OCI-LY1 (cell line): ENCODE measurements around the gene HSPA12A.

Experiments used
- CTCF ChIP-seq: fragments of 200-600 bp; sonication (generic), shearing (Covaris generic); IDR thresholded peaks from 2 replicates; pipeline ENCODE4 v1.5.1; 2017; ENCODE audit warnings: mild to moderate bottlenecking, antibody characterized with exemption, low read length, moderate library complexity, mixed read lengths
- EZH2 ChIP-seq: fragments of 200-600 bp; sonication (generic), shearing (Covaris generic); IDR thresholded peaks from 2 replicates; pipeline ENCODE4 v1.8.0; 2017; ENCODE audit warnings: borderline replicate concordance, mixed run types, mild to moderate bottlenecking, antibody characterized with exemption, low read length, moderate library complexity, mixed read lengths

GRCh38 chr10:116785867-116786266 lies 43.5 kb upstream of the HSPA12A start:
- no peak for TF ChIP-seq CTCF
- no peak for TF ChIP-seq EZH2
